ENCODE results near the gene ZFX. TPM values are rescaled to one million over a fixed set of nuclear protein-coding genes. Genes with fewer than 3 reads are reported as not detected.

The ZFX gene
- total RNA-seq, 1 experiment from 2014 or later: 43.3 TPM

DNA sequence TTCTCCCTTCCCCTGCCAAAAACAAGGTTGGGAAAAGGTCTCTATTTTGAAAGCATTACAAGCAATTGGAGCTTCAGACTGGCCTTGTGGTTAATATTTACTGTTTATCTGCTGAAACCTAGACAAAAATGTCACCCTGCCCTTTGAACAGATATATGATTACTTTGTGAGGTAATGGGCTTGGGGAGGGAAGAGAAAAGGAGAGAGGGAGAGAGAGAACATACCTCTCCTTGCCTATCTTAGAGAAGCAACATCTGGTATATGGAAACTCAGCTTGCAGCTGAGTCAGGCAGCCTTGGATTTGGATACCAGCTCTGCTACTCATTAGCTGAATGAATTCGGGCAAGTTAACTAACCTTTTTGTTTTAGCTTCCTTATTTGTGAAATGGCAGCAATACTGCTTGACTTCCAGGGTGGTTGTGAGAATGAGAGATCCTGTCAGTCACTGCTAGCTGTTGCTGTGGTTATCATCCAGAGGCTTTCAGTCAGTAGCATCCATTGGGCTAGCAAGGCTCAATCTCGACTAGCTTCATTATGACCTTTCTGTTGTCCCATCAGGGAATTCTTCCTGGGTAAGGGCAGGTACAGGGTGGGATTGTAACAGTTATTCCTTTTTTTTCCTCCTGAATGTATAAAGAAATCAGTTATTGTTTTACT is 41.1 kb downstream of the ZFX start:
- peaks cover 16% of the 10 kb centered on the region for H3K36me3 Mint-ChIP-seq (ENCODE audit: insufficient read depth, unreplicated experiment)
- no peaks in the 10 kb centered on the region for H3K9me3 Mint-ChIP-seq (ENCODE audit: low read depth, unreplicated experiment)
- TF ChIP-seq, protein P1, sequence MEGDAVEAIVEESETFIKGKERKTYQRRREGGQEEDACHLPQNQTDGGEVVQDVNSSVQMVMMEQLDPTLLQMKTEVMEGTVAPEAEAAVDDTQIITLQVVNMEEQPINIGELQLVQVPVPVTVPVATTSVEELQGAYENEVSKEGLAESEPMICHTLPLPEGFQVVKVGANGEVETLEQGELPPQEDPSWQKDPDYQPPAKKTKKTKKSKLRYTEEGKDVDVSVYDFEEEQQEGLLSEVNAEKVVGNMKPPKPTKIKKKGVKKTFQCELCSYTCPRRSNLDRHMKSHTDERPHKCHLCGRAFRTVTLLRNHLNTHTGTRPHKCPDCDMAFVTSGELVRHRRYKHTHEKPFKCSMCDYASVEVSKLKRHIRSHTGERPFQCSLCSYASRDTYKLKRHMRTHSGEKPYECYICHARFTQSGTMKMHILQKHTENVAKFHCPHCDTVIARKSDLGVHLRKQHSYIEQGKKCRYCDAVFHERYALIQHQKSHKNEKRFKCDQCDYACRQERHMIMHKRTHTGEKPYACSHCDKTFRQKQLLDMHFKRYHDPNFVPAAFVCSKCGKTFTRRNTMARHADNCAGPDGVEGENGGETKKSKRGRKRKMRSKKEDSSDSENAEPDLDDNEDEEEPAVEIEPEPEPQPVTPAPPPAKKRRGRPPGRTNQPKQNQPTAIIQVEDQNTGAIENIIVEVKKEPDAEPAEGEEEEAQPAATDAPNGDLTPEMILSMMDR (IDR thresholded peaks at IDR 0.05; ENCODE audit: unreplicated experiment): no peak
- H3K4me1 Mint-ChIP-seq (ENCODE audit: low read depth, unreplicated experiment): peaks cover 23% of the 10 kb centered on the region
- intact Hi-C loops (cut with micrococcal nuclease; ENCODE audit: unreplicated experiment): no loop called here
- CTCF ChIA-PET: no interaction called here
- no peaks in the 10 kb centered on the region for H3K27me3 Mint-ChIP-seq (ENCODE audit: unreplicated experiment)
- H3K27ac Mint-ChIP-seq (ENCODE audit: unreplicated experiment): no peak overlapping the region
- no TSS peak for BruUV-seq (replicated peaks)
- no peak overlapping the region for H3K4me3 Mint-ChIP-seq (ENCODE audit: low read depth, unreplicated experiment)
- no peak for DNase-seq

DNA sequence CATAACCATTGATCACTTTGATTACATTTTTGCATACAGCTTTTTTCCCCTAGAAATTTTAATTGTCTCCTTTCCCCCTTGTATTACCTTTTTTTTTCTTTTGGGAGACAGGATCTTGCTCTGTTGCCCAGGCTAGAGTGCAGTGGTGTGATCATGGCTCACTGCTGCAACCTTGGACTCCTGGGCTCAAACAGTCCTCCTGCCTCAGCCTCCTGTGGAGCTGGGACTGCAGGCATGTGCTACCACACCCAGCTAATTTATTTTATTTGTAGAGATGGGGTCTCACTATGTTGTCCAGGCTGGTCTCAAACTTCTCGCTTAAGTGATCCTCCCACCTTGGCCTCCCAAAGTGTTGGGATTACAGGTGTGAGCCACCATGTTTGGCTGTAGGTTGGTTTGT is 47.0 kb downstream of the ZFX start:
- H3K27me3 Mint-ChIP-seq (ENCODE audit: unreplicated experiment): no peaks in the 10 kb centered on the region
- no peaks in the 10 kb centered on the region for H3K9me3 Mint-ChIP-seq (ENCODE audit: low read depth, unreplicated experiment)
- intact Hi-C loops (cut with micrococcal nuclease; ENCODE audit: unreplicated experiment): no loop called here
- BruUV-seq (replicated peaks): no TSS peak
- no peak for DNase-seq
- H3K4me1 Mint-ChIP-seq (ENCODE audit: low read depth, unreplicated experiment): peaks cover 9% of the 10 kb centered on the region
- CTCF ChIA-PET: interaction anchor here (1.1 kb wide), 1 partner anchor 114 kb away, joined by 3 read pairs; no protein-coding TSS in a partner anchor
- no peak overlapping the region for H3K4me3 Mint-ChIP-seq (ENCODE audit: low read depth, unreplicated experiment)
- H3K27ac Mint-ChIP-seq (ENCODE audit: unreplicated experiment): no peak overlapping the region
- TF ChIP-seq, protein P1 (IDR thresholded peaks at IDR 0.05; ENCODE audit: unreplicated experiment): no peak
- H3K36me3 Mint-ChIP-seq (ENCODE audit: insufficient read depth, unreplicated experiment): peaks cover 23% of the 10 kb centered on the region

DNA sequence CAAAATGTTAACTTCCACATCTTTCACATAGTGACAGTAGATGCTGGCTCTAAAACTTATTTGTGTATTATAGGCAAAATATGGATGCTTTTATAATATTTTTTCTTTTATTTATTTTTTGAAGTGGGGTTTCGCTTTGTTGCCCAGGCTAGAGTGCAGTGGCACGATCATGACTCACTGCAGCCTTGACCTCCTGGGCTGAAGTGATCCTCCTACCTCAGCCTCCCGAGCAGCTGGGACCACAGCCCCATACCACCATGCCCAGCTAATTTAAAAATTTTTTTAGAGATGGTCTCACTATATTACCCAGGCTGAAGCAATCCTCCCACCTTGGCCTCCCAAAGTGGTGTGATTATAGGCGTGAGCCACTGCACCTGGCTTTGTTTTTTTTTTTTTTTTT is 48.6 kb downstream of the ZFX start:
- no TSS peak for BruUV-seq (replicated peaks)

DNA sequence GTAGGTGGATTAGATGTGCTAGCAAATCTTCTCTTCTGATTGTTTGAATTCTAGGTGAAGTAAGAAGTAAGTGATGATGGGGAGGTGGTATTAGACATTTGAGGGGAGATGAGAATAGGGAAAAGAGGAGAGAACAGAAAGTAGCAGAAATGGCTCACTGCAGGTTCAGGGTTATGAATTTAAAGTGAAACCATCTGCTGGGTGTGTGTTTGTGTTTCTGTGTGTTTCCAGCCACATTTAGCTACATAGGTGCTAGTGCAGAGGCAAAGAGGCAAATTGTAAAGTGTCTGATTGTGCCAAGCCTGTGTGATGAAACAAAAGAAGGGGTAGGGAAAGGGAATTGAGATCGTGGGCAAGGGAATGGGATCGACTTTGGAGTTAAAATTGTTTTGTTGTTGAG is 50.6 kb downstream of the ZFX start:
- TF ChIP-seq, protein P1 (IDR thresholded peaks at IDR 0.05; ENCODE audit: unreplicated experiment): no peak
- no TSS peak for BruUV-seq (replicated peaks)
- peaks cover 18% of the 10 kb centered on the region for H3K36me3 Mint-ChIP-seq (ENCODE audit: insufficient read depth, unreplicated experiment)
- intact Hi-C loops (cut with micrococcal nuclease; ENCODE audit: unreplicated experiment): no loop called here
- H3K4me1 Mint-ChIP-seq (ENCODE audit: low read depth, unreplicated experiment): peaks cover 29% of the 10 kb centered on the region
- CTCF ChIA-PET: no interaction called here
- no peaks in the 10 kb centered on the region for H3K27me3 Mint-ChIP-seq (ENCODE audit: unreplicated experiment)
- no peak for DNase-seq
- no peaks in the 10 kb centered on the region for H3K9me3 Mint-ChIP-seq (ENCODE audit: low read depth, unreplicated experiment)
- H3K27ac Mint-ChIP-seq (ENCODE audit: unreplicated experiment): no peak overlapping the region
- H3K4me3 Mint-ChIP-seq (ENCODE audit: low read depth, unreplicated experiment): no peak overlapping the region

More for the DNA sequence above, 48.6 kb downstream of the ZFX start:
- H3K4me3 Mint-ChIP-seq (ENCODE audit: low read depth, unreplicated experiment): no peak overlapping the region
- no peak overlapping the region for H3K27ac Mint-ChIP-seq (ENCODE audit: unreplicated experiment)
- CTCF ChIA-PET: interaction anchor here (0.7 kb wide), 1 partner anchor 1020 kb away, joined by 3 read pairs; no protein-coding TSS in a partner anchor
- intact Hi-C loops (cut with micrococcal nuclease; ENCODE audit: unreplicated experiment): no loop called here
- TF ChIP-seq, protein P1 (IDR thresholded peaks at IDR 0.05; ENCODE audit: unreplicated experiment): no peak
- no peaks in the 10 kb centered on the region for H3K9me3 Mint-ChIP-seq (ENCODE audit: low read depth, unreplicated experiment)
- no peak for DNase-seq
- no peaks in the 10 kb centered on the region for H3K27me3 Mint-ChIP-seq (ENCODE audit: unreplicated experiment)
- peaks cover 23% of the 10 kb centered on the region for H3K36me3 Mint-ChIP-seq (ENCODE audit: insufficient read depth, unreplicated experiment)
- H3K4me1 Mint-ChIP-seq (ENCODE audit: low read depth, unreplicated experiment): peaks cover 20% of the 10 kb centered on the region

All from Calu3 (cell line).